Panc1 (cell line): Measurements from ENCODE around the gene HELT. TPM values are rescaled to one million over a fixed set of nuclear protein-coding genes. Genes with fewer than 3 reads are reported as not detected.
"Not testable (repeated sequence)": the region's sequence is repeated elsewhere in the genome, so short reads cannot be mapped to it uniquely, and the experiment has no call there.

Experiments
- ATAC-seq: fragments of 200-7000 bp; cut with Tn5 transposase; 2 replicates; pipeline ENCODE4 v1.9.1; 2020; ENCODE audit warnings: mild to moderate bottlenecking, moderate library complexity
- BruUV-seq: library from RNA; stranded (reverse); fragments of 400-500 nt; replicated peaks from 2 replicates; lab custom pipeline; 2021; lab: Mats Ljungman, UMichigan
- CTCF ChIA-PET: fragments of 300-600 bp; sonication (Branson Sonifier 250); formaldehyde crosslinking; loops from one replicate; lab custom pipeline; 2022; ENCODE audit warnings: antibody characterized with exemption; lab: Charles Lee
- POLR2A ChIA-PET: fragments of 300-600 bp; sonication (Branson Sonifier 250); formaldehyde crosslinking; loops from one replicate; lab custom pipeline; 2022; ENCODE audit warnings: antibody characterized with exemption; lab: Charles Lee
- DNase-seq: peaks from one replicate; pipeline ENCODE4 v3.0.0-alpha.2; 2010; ENCODE audit warnings: low read depth, low spot score
- H3K27ac ChIP-seq: 2 replicates; pipeline ENCODE4 v1.5.1; 2011; ENCODE audit warnings: mild to moderate bottlenecking, low read length, inconsistent platforms
- H3K27me3 ChIP-seq: fragments of 200-500 bp; sonication (Bioruptor generic); 2 replicates; pipeline ENCODE4 v1.6.0; 2014; ENCODE audit warnings: low read length, inconsistent platforms; ENCODE audit not compliant: control insufficient read depth, insufficient read depth
- H3K36me3 ChIP-seq: fragments of 200-500 bp; sonication (Bioruptor generic); 2 replicates; pipeline ENCODE4 v1.5.1; 2014; ENCODE audit warnings: inconsistent platforms, mild to moderate bottlenecking, low read length, moderate library complexity; ENCODE audit not compliant: control insufficient read depth, insufficient read depth
- H3K4me1 ChIP-seq: 2 replicates; pipeline ENCODE4 v1.5.1; 2011; ENCODE audit warnings: inconsistent platforms, mild to moderate bottlenecking, low read length, moderate library complexity; ENCODE audit not compliant: control insufficient read depth, insufficient read depth
- H3K4me3 ChIP-seq, 2 experiments: 2 replicates each; pipeline ENCODE4 v1.5.1; 2011 to 2012; ENCODE audit warnings: low read depth in 2 of 2, low read length in 2 of 2, mild to moderate bottlenecking in 2 of 2, inconsistent platforms in 1 of 2, moderate library complexity in 1 of 2
- H3K9me3 ChIP-seq: fragments of 200-500 bp; sonication (Bioruptor generic); 2 replicates; pipeline ENCODE4 v1.5.1; 2014; ENCODE audit warnings: low read depth, mild to moderate bottlenecking, inconsistent platforms, low read length, moderate library complexity; ENCODE audit not compliant: control insufficient read depth, insufficient read depth
- CTCF ChIP-seq: fragments of 450-650 bp; IDR thresholded peaks from 2 replicates; pipeline ENCODE4 v1.5.1; 2017; ENCODE audit warnings: mild to moderate bottlenecking
- POLR2AphosphoS5 ChIP-seq: IDR thresholded peaks from 2 replicates; pipeline ENCODE4 v1.6.1; 2012; ENCODE audit warnings: mild to moderate bottlenecking, low read depth, low read length, moderate library complexity
- REST ChIP-seq, 2 experiments: IDR thresholded peaks; 2 replicates each; pipeline ENCODE4 v1.6.1; 2011 to 2012; ENCODE audit warnings: low read depth in 2 of 2, control low read depth in 1 of 2, low read length in 1 of 2, mild to moderate bottlenecking in 1 of 2, moderate library complexity in 1 of 2; ENCODE audit not compliant: insufficient read depth in 1 of 2
- SIN3A ChIP-seq: IDR thresholded peaks from 2 replicates; pipeline ENCODE4 v1.6.1; 2012; ENCODE audit warnings: low read depth, mild to moderate bottlenecking, low read length, moderate library complexity, borderline replicate concordance; ENCODE audit not compliant: insufficient read depth
- TCF7L2 ChIP-seq: IDR thresholded peaks from 2 replicates; pipeline ENCODE4 v1.6.1; 2011; ENCODE audit warnings: mild to moderate bottlenecking, low read depth, low read length, inconsistent platforms
- in situ Hi-C: cut with HindIII; loops from 2 replicates; pipeline ENCODE4 v1.10.0; 2016; ENCODE audit warnings: low sequenced_read_pairs, low pct_unique_long_range_greater_than_20kb
- intact Hi-C: fragments of 100-400 bp; cut with micrococcal nuclease; formaldehyde crosslinking; loops from one replicate; pipeline ENCODE4 v1.10.0; 2022; ENCODE audit not compliant: unreplicated experiment
- total RNA-seq: library from RNA; stranded (reverse); gene quantifications from one replicate; pipeline ENCODE4 v1.2.1, GENCODE V29; 2021; ENCODE audit not compliant: unreplicated experiment

Gene HELT
- total RNA-seq, 1 experiment from 2014 or later = not detected

- POLR2A ChIA-PET = no interaction called here
- intact Hi-C loops = no loop called here
Measured at GRCh38 chr4:184988611-184989010, 29.7 kb upstream of the HELT start.

GRCh38 chr4:184989283-184989682 is 29.0 kb upstream of the HELT start:
- intact Hi-C loops = not testable (repeated sequence)

More at GRCh38 chr4:184988611-184989010, 29.7 kb upstream of the HELT start:
- peaks cover 4% of the 10 kb centered on the region; the same call in 1 of the 2 replicates for H3K27me3 ChIP-seq
- no TSS peak for BruUV-seq
- ATAC-seq = no peak
- no peaks in the 10 kb centered on the region for H3K9me3 ChIP-seq
- no peaks in the 10 kb centered on the region for H3K36me3 ChIP-seq
- DNase-seq = no peak
- H3K27ac ChIP-seq = no peak overlapping the region
- no peaks in the 10 kb centered on the region for H3K4me1 ChIP-seq
- CTCF ChIA-PET = no interaction called here
- H3K4me3 ChIP-seq = no peak overlapping the region
- TF ChIP-seq POLR2AphosphoS5 = no peak
- no peak for TF ChIP-seq REST (IDR thresholded peaks at IDR 0.05; ENCODE audit: insufficient read depth in 1 of 2, low read depth in 2 of 2, low read length in 1 of 2)
- TF ChIP-seq SIN3A = no peak
- no peak for TF ChIP-seq TCF7L2
- TF ChIP-seq CTCF = no peak
- in situ Hi-C loops = no loop called here

GRCh38 chr4:184990131-184990530 is 28.2 kb upstream of the HELT start:
- H3K4me1 ChIP-seq, BruUV-seq, ATAC-seq, DNase-seq, H3K27ac ChIP-seq, H3K36me3 ChIP-seq, in situ Hi-C loops, POLR2A ChIA-PET, H3K27me3 ChIP-seq, intact Hi-C loops, H3K9me3 ChIP-seq, CTCF ChIA-PET, H3K4me3 ChIP-seq: not testable (repeated sequence)

More at GRCh38 chr4:184989283-184989682, 29.0 kb upstream of the HELT start:
- H3K9me3 ChIP-seq, POLR2A ChIA-PET, BruUV-seq, H3K27ac ChIP-seq, H3K27me3 ChIP-seq, H3K36me3 ChIP-seq, in situ Hi-C loops, H3K4me3 ChIP-seq, CTCF ChIA-PET, H3K4me1 ChIP-seq, DNase-seq, ATAC-seq: not testable (repeated sequence)
